HL-60 (cell line): ENCODE measurements around the gene PSMC5.

ENCODE experiments used
- CTCF ChIP-seq: IDR thresholded peaks from one replicate; pipeline ENCODE4 v1.5.1; 2011; ENCODE audit warnings: low read length, control low read depth, inconsistent platforms; ENCODE audit not compliant: insufficient read depth
- GABPA ChIP-seq: IDR thresholded peaks from 2 replicates; pipeline ENCODE4 v1.6.1; 2012; ENCODE audit warnings: low read depth

GRCh38 chr17:63842540-63843386 is 15.5 kb downstream of the PSMC5 start, which contains the start of gene SMARCD2:
- no peak for TF ChIP-seq CTCF
- TF ChIP-seq GABPA = peak; percentile 92
